GM12892 (cell line): Measurements from ENCODE around the gene RBSN.

Experiments
- POLR2A ChIP-seq: IDR thresholded peaks from 2 replicates; pipeline ENCODE4 v1.6.1; 2011; ENCODE audit warnings: low read depth, low read length, control low read depth
- POLR2AphosphoS5 ChIP-seq: IDR thresholded peaks from 2 replicates; pipeline ENCODE4 v1.6.1; 2011; ENCODE audit warnings: low read depth, low read length, control low read depth
- TAF1 ChIP-seq: IDR thresholded peaks from 2 replicates; pipeline ENCODE4 v1.6.1; 2011; ENCODE audit warnings: low read depth, mild to moderate bottlenecking, control low read depth, low read length, borderline replicate concordance

GRCh38 chr3:15096046-15096445 is 2.9 kb downstream of the RBSN start:
- no peak for TF ChIP-seq POLR2A
- TF ChIP-seq POLR2AphosphoS5, result no peak
- TF ChIP-seq TAF1, result no peak
